KG1 (cell line): Measurements from ENCODE around the gene GLI1.
A peak's percentile ranks its signal among the peaks of the same experiment; 100 is the strongest.

ENCODE experiments used
- DNase-seq: peaks from one replicate; lab custom pipeline; 2025; lab: John Stamatoyannopoulos, UW

The GLI1 gene

DNA sequence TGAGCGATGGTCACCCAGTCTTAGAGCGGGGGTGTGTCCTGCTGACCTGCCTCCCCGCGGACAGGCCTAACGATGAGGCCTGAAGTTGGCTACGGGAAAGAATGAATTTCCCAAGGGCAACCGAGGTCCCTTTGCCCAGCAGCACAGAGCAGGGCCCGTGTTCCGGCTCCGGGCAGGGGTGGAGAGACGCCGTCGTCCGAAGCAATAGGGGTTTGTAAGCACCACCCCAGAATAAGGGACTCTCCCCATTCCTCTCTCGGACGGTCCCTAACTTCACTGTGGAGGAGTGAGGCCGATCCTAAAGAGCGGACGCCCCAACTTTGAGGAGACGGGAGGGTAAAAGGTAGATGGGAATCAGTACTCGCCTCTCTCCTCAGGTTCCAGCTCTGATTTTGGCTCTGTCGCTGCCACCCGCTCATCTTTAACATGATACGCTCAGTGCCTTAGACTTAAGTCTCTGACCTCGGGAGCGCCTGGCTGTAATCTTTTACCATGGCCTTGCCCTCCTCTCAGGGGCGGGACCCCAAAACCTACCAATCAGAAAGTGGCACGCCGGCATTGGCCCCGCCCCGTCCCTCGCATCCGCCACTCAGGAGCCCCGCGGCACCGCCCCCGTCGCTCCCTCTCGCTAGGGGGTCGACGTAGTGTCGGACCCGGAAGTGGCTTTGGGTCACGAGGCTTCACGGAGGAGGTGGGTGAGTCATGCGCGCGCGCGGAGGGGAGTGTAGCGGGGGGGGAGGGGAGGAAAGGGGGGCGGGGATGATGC lies 60.7 kb downstream of the GLI1 start, which contains the start of gene DDIT3:
DDIT3 (minus strand) TSS at position 462 of the 766 bp plus-strand sequence. CDS start 3,108 bp downstream, outside the sequence.
- peak; percentile 69 for DNase-seq

DNA sequence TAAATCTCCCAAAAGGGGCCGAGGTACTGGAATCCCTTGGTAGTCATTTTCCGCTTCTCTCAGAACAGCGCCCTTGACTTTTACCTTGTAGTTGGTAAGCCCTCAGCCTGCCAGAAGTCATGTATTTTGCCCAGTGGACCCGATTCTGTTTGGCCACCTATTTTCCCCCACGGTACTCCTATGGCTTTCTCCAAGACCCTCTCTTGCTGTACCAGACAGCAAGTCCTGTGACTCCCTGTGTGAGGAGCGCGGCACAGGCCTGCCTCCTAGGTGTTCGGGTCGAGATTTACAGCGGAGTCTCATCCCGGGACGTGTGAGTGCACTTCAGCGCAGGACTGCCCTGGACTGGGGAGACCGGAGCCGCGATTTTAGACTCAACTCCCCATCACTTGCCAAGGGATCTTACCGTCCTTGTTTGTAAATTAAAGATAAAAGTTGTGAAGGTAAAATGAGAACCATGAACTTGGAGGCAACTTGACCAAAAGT lies 62.0 kb downstream of the GLI1 start:
- no peak for DNase-seq
